OCI-LY3 (cell line): Measurements from ENCODE around the gene SPCS3.

ENCODE experiments used
- CTCF ChIP-seq: fragments of 200-600, 300-600 bp; sonication (generic); IDR thresholded peaks from 2 replicates; pipeline ENCODE4 v1.5.1; 2014; ENCODE audit warnings: antibody characterized with exemption, low read length, low read depth
- EZH2phosphoT487 ChIP-seq: fragments of 200-600 bp; shearing (Covaris generic); IDR thresholded peaks from 2 replicates; pipeline ENCODE4 v1.6.1; 2018; ENCODE audit warnings: antibody characterized with exemption, mixed run types, low read depth

GRCh38 chr4:176271749-176272148 is 48.0 kb upstream of the SPCS3 start:
- TF ChIP-seq CTCF (no peak), EZH2phosphoT487 (no peak)
